HPDE6-E6E7 (cell line): Measurements from ENCODE around the gene OR5K1.

Source experiments
- DNase-seq: peaks from one replicate; pipeline ENCODE4 v3.0.0; 2011; ENCODE audit warnings: missing footprints; ENCODE audit errors: extremely low spot score

OR5K1 gene

GRCh38 chr3:98462901-98463300 is at the start of gene OR5K1:
Gene OR5K1, plus strand, starts transcription at chr3:98463201. Its CDS starts 6,376 bp downstream, at chr3:98469577.
- no peak for DNase-seq

GRCh38 chr3:98432575-98432974 is 30.4 kb upstream of the OR5K1 start:
- no peak for DNase-seq

- no peak for DNase-seq
Observed at GRCh38 chr3:98433764-98434163, 29.2 kb upstream of the OR5K1 start.

- DNase-seq, result no peak
Observed at GRCh38 chr3:98434412-98434811, 28.6 kb upstream of the OR5K1 start.

GRCh38 chr3:98440283-98440682 is 22.7 kb upstream of the OR5K1 start:
- DNase-seq, result no peak

DNA sequence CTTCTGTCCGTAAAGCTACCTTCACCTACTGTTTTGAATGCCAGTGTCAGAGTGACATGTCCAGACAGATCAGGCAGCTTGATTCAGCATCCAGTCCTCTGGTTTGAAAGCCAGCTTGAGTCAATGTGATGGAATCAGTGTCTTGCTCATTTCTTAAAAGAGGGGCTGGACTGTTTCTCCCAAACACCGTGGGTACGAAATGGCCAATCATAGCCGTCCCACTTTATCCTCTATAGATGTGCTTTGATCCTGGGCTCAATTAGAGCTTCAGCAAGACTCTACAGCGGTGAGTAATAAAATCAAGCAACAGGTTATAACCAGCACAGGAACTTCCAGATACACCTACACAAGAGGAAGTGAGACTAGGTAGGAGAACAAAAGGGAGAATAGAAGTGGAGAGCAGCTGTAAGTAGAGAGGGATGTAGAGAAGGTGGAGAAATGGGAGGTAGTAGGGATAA is 17.0 kb upstream of the OR5K1 start:
- DNase-seq, result peak; percentile 87

DNA sequence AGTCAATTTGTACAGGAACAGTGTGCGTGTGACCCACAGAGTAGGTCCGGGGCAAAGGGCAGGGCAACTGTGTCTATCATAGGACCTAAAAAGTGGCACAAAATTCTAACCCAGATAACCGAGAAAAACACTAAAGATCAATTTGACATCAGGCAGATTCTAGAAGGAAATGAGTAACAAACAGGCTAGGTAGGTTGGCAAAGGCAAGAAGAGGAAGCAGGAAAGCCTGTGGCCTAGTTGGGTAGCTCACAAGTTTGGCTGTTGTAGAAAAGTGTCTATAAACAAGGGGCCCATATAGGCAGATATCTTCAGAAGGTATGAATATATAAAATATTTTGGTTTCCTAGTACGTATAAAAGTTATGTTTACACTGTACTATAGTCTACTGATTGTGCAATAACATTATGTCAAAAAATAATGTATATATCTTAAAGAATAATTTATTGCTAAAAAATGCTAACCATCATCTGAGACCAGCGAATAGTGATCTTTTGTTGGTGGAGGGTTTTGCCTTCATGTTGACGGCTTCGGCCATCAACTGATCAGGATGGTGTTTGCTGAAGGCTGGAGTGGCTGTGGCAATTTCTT is 13.3 kb upstream of the OR5K1 start:
- peak; percentile 16 for DNase-seq

- no peak for DNase-seq
Observed at GRCh38 chr3:98450372-98450771, 12.6 kb upstream of the OR5K1 start.

DNA sequence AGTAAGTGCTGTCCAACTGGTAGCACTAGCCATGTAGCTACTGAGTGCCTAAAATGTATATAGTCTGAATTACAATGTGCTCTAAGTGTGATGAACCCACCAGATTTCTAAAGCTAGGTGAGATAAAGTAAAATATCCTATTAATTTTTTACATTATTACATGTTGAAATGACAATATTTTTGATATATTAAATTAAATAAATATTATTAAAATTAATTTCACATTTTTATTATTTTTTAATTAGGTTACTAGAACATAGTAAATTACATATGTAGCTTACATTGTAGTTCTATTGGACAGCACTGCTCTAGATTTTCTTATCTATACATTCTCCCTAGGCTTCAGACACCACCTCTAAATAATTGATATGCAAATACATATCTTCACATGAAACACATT is 9.2 kb upstream of the OR5K1 start:
- no peak for DNase-seq

GRCh38 chr3:98454929-98455328 is 8.1 kb upstream of the OR5K1 start:
- DNase-seq, result peak; percentile 10

DNA sequence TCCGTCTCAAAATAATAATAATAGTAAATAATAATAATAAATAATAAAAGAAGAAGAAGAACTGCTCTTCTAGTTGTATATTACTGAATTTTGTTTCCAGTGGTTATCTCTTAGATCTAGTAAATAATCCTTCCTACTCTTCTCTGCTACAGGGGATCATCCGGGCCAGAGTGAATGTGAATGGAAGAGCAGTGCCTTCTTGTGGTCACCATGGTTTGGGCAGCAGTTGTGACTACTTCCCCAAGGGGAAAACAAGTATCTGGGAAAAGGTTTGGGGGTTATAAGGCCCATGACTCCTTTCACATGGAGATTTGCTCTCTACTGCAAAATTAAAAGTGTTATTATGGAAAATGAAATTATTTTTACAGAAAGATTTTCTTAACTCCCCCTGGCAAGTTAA is 5.5 kb upstream of the OR5K1 start:
- DNase-seq, result no peak

GRCh38 chr3:98460220-98460619 is 2.8 kb upstream of the OR5K1 start:
- DNase-seq, result no peak

GRCh38 chr3:98482717-98483482 is 19.9 kb downstream of the OR5K1 start:
- peak; percentile 36 for DNase-seq

GRCh38 chr3:98483626-98484025 is 20.6 kb downstream of the OR5K1 start:
- DNase-seq, result no peak

GRCh38 chr3:98497381-98497780 is 34.4 kb downstream of the OR5K1 start, which contains the start of gene OR5K2:
Gene OR5K2, plus strand, starts transcription at chr3:98497681. Its CDS starts 0 bp downstream, at chr3:98497681.
- DNase-seq, result no peak

- no peak for DNase-seq
Observed at GRCh38 chr3:98500019-98500418, 37.0 kb downstream of the OR5K1 start.

- DNase-seq, result no peak
Observed at GRCh38 chr3:98501270-98501669, 38.3 kb downstream of the OR5K1 start.

DNA sequence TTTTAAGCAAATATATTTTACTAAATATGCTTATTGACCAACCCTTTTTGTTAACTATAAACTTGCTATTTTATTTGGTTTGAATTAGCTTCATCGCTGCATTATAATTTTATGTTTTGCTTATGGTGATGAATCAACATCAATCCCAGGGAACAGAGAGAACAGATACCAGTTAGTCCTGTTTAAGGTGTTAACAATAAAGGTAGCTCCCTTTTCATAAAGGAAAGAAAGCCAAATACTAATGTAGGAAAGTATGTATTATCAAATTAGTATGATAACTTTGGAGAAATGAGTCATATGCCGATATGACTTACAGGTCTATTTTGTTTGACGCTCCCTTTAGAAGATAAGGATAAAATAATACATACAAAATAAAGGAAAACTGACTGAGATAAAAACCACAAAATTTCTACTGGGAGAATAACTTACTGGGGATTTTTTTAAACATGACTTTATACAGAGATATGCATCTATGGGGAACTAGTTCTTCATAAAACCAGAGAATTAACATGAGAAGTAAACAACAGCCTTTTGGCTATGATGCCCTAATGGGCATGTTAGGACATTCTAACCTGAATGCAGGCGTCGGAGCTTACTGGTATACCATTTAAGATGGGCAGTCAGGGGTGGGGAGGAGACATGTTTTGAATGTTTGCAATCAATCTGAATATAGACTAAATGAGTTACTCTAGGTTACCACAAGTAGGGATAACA is 39.0 kb downstream of the OR5K1 start:
- DNase-seq, result no peak

GRCh38 chr3:98504539-98504938 is 41.5 kb downstream of the OR5K1 start:
- DNase-seq, result no peak

GRCh38 chr3:98508582-98508981 is 45.6 kb downstream of the OR5K1 start:
- no peak for DNase-seq

DNA sequence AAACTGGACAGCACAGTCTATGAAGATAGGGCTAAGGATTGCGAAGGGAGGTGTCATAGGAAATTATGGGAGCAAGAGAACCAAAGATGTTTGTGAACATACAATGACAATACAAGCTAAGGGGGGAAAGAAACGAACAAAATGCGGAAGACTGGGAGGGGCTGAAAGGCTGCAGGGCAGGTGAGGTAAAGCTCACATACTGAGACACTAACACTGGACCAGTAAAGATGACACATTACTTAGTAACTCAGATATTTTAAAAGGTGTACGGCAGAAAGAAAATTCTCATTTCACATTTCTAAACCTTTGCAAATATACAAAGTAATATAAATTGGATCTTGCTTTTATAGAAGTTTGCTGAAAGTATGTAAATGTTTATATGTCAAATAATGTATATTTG is 49.6 kb downstream of the OR5K1 start:
- peak; percentile 49 for DNase-seq

GRCh38 chr3:98513091-98513511 is 50.1 kb downstream of the OR5K1 start:
- DNase-seq, result peak; percentile 86

DNA sequence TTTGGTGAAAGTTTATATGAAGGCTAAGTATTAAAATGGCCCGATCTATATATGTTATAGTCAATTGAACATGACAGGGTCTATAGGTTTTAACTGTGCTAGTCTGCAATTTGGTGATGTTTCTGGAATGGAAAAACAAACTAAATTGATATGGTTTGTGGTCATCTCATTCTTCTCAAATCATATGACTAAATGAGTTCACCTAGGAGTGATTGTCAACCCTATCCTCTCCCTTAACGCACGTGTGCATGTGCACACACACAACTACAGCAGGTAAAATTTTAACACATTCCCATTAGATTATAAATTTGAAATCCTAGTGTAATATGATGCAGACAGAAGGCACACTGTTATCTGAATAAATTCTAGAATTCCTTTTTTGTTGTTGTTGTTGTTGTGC is 50.7 kb downstream of the OR5K1 start:
- DNase-seq, result no peak
